ENCODE results near the gene NRCAM. TPM values are rescaled to one million over a fixed set of nuclear protein-coding genes. Genes with fewer than 3 reads are reported as not detected.
A peak's percentile ranks its signal among the peaks of the same experiment; 100 is the strongest.

The NRCAM gene
- total RNA-seq, 1 donor from 2014 or later = 3.3 TPM

DNA sequence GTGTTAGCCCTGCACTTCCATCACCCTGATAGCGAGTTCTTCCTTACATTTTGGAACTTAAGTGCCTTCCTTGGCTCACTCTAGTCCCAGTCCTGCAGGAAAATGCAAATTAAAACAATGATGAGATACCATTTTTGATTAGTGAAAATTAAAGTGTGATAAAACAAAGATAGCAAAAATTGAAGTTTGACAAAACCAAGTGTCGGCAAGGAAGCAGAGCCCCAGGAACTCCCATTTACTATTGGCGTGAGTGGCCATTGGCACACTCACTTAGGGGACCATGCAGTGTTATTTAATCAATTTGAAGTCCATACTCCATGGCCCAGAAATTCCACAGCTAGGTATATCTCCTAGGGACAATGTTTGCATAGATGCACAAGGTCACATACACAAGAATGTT is 354.5 kb downstream of the NRCAM start:
- no peak for DNase-seq (ENCODE audit: low read depth in 2 of 2)

- DNase-seq (ENCODE audit: low read depth in 2 of 2) = no peak
Measured at GRCh38 chr7:108099713-108100112, 356.5 kb downstream of the NRCAM start.

GRCh38 chr7:108097703-108098102 is 358.5 kb downstream of the NRCAM start:
- DNase-seq (ENCODE audit: low read depth in 2 of 2) = peak; percentile 45 to 63

Other genes with a start within 250 kb of the NRCAM start
- 24.4 and 25.0 TPM in 2 replicates for gene PNPLA8, start 69.7 kb upstream of the NRCAM start, total RNA-seq
- 9.0 and 11.0 TPM in 2 replicates for gene THAP5, start 113.3 kb upstream of the NRCAM start, total RNA-seq
- gene DNAJB9, start 113.4 kb upstream of the NRCAM start, total RNA-seq = 30.0 and 38.1 TPM in 2 replicates